ENCODE results near the gene TBC1D8B. TPM values are rescaled to one million over a fixed set of nuclear protein-coding genes. Genes with fewer than 3 reads are reported as not detected.

The TBC1D8B gene
- total and polyA plus RNA-seq, 2 experiments from 2014 or later, result 6.4 to 14.6 TPM

GRCh38 chrX:106905064-106905708, 102.7 kb downstream of the TBC1D8B start:
- H3K4me2 ChIP-seq, result no peak overlapping the region
- H3K27me3 ChIP-seq, result no peaks in the 10 kb centered on the region
- no peak overlapping the region for H2AFZ ChIP-seq
- no peaks in the 10 kb centered on the region for H3K9me2 ChIP-seq (replicated peaks; ENCODE audit: insufficient read depth)
- H3K79me2 ChIP-seq, result no peaks in the 10 kb centered on the region
- no peaks in the 10 kb centered on the region for H3K4me1 ChIP-seq (ENCODE audit: insufficient read depth)
- H3K4me3 ChIP-seq, result no peak overlapping the region
- H3K9me3 ChIP-seq (ENCODE audit: low read depth), result no peaks in the 10 kb centered on the region
- WGBS (ENCODE audit: low lambda C conversion rate, missing lambda C conversion rate), result 74% methylated on average over 5 of the region's 5 CpGs
- no peaks in the 10 kb centered on the region for H4K20me1 ChIP-seq (ENCODE audit: insufficient read depth, poor library complexity, severe bottlenecking)
- TF ChIP-seq EZH2 (IDR thresholded peaks at IDR 0.05; ENCODE audit: borderline replicate concordance) (no peak), CTCF (IDR thresholded peaks at IDR 0.05; ENCODE audit: poor library complexity) (no peak), EZH2phosphoT487 (IDR thresholded peaks at IDR 0.05; ENCODE audit: low read depth, severe bottlenecking, unreplicated experiment) (no peak)
- H3K27ac ChIP-seq, result no peak overlapping the region
- H3K36me3 ChIP-seq (replicated peaks; ENCODE audit: insufficient read depth, low read depth), result no peaks in the 10 kb centered on the region
- DNase-seq (ENCODE audit: low spot score), result no peak

GRCh38 chrX:106906361-106906760, 103.9 kb downstream of the TBC1D8B start:
- Histone ChIP-seq H3K27me3 (no peaks in the 10 kb centered on the region), H3K36me3 (replicated peaks; ENCODE audit: insufficient read depth, low read depth) (no peaks in the 10 kb centered on the region), H3K79me2 (no peaks in the 10 kb centered on the region), H4K20me1 (ENCODE audit: insufficient read depth, poor library complexity, severe bottlenecking) (no peaks in the 10 kb centered on the region), H3K9me2 (replicated peaks; ENCODE audit: insufficient read depth) (no peaks in the 10 kb centered on the region), H2AFZ (no peak overlapping the region), H3K27ac (no peak overlapping the region), H3K4me1 (ENCODE audit: insufficient read depth) (no peaks in the 10 kb centered on the region), H3K4me3 (no peak overlapping the region), H3K9me3 (ENCODE audit: low read depth) (no peaks in the 10 kb centered on the region), H3K4me2 (no peak overlapping the region)
- peak; percentile 23 for DNase-seq (ENCODE audit: low spot score)
- TF ChIP-seq CTCF (IDR thresholded peaks at IDR 0.05; ENCODE audit: poor library complexity) (no peak), EZH2 (IDR thresholded peaks at IDR 0.05; ENCODE audit: borderline replicate concordance) (no peak), EZH2phosphoT487 (IDR thresholded peaks at IDR 0.05; ENCODE audit: low read depth, severe bottlenecking, unreplicated experiment) (no peak)
- 64% methylated on average over 6 of the region's 6 CpGs for WGBS (ENCODE audit: low lambda C conversion rate, missing lambda C conversion rate)

GRCh38 chrX:106912864-106913263, 110.4 kb downstream of the TBC1D8B start:
- TF ChIP-seq CTCF (IDR thresholded peaks at IDR 0.05; ENCODE audit: poor library complexity), result no peak
- no peak for TF ChIP-seq EZH2 (IDR thresholded peaks at IDR 0.05; ENCODE audit: borderline replicate concordance)
- TF ChIP-seq EZH2phosphoT487 (IDR thresholded peaks at IDR 0.05; ENCODE audit: low read depth, severe bottlenecking, unreplicated experiment), result no peak
- DNase-seq (ENCODE audit: low spot score), result no peak
- WGBS (ENCODE audit: low lambda C conversion rate, missing lambda C conversion rate), result 75% methylated on average over 2 of the region's 2 CpGs
- no peak overlapping the region for H2AFZ ChIP-seq
- no peak overlapping the region for H3K27ac ChIP-seq
- H3K79me2 ChIP-seq, result no peaks in the 10 kb centered on the region
- H3K4me1 ChIP-seq (ENCODE audit: insufficient read depth), result no peaks in the 10 kb centered on the region
- no peaks in the 10 kb centered on the region for H3K27me3 ChIP-seq
- no peaks in the 10 kb centered on the region for H3K36me3 ChIP-seq (replicated peaks; ENCODE audit: insufficient read depth, low read depth)
- H4K20me1 ChIP-seq (ENCODE audit: insufficient read depth, poor library complexity, severe bottlenecking), result no peaks in the 10 kb centered on the region
- no peak overlapping the region for H3K4me3 ChIP-seq
- H3K4me2 ChIP-seq, result no peak overlapping the region
- no peaks in the 10 kb centered on the region for H3K9me2 ChIP-seq (replicated peaks; ENCODE audit: insufficient read depth)
- no peaks in the 10 kb centered on the region for H3K9me3 ChIP-seq (ENCODE audit: low read depth)
